Middle frontal gyrus (tissue), 1 donor: Measurements from ENCODE around the gene USP17L26.
"Not testable (repeated sequence)": the region's sequence is repeated elsewhere in the genome, so short reads cannot be mapped to it uniquely, and the experiment has no call there.

ENCODE experiments used
- DNase-seq: peaks from one replicate; pipeline ENCODE4 v3.0.0-alpha.2; 2015; ENCODE audit warnings: low spot score; ENCODE audit errors: extremely low spot score

USP17L26 gene, protein sequence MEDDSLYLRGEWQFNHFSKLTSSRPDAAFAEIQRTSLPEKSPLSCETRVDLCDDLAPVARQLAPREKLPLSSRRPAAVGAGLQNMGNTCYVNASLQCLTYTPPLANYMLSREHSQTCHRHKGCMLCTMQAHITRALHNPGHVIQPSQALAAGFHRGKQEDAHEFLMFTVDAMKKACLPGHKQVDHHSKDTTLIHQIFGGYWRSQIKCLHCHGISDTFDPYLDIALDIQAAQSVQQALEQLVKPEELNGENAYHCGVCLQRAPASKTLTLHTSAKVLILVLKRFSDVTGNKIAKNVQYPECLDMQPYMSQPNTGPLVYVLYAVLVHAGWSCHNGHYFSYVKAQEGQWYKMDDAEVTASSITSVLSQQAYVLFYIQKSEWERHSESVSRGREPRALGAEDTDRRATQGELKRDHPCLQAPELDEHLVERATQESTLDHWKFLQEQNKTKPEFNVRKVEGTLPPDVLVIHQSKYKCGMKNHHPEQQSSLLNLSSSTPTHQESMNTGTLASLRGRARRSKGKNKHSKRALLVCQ

GRCh38 chr4:9334358-9334757 is at the start of gene USP17L26:
USP17L26 (plus strand) TSS chr4:9334658; CDS start chr4:9334658, 0 bp downstream.
- not testable (repeated sequence) for DNase-seq

DNA sequence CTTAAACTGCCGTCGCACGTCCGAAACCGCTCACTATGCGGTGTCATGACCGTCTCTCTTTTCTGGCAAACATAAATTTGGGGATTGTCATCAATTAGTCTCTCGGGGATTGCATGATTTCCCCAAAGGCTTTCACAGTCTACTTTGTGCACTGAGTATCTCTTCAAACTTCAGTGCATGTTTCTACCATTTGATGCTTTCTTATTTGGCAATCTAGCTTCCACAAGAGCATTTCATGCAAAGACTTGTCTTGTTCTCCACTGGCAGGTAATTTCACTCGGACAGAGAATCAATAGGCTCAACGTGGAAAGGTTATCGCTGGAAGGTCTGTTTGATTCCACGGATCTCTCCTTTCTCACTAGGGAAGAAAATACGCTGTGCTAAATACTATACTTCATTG is 10.3 kb upstream of the USP17L26 start:
- DNase-seq, result not testable (repeated sequence)

DNA sequence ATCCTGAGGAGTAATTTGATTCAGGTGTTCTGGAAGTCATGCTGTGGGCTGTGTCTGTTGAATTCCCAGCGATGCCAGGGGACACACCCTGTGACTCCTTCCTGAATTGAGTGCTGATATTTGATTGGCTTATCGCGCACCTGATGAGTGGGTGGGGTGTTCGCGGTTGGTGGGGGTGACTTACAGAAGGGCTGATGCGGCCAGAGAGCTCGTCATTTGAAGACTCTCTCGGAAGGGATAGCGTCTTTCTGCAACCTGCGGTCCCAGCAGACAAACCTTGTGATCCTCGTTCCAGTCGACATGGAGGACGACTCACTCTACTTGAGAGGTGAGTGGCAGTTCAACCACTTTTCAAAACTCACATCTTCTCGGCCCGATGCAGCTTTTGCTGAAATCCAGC is 9.6 kb upstream of the USP17L26 start, which contains the start of gene USP17L24:
Gene USP17L24 (plus strand): TSS at position 301 of the 400 bp plus-strand sequence. CDS start 0 bp downstream, at position 301.
- DNase-seq, result not testable (repeated sequence)

DNA sequence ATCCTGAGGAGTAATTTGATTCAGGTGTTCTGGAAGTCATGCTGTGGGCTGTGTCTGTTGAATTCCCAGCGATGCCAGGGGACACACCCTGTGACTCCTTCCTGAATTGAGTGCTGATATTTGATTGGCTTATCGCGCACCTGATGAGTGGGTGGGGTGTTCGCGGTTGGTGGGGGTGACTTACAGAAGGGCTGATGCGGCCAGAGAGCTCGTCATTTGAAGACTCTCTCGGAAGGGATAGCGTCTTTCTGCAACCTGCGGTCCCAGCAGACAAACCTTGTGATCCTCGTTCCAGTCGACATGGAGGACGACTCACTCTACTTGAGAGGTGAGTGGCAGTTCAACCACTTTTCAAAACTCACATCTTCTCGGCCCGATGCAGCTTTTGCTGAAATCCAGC is 4.8 kb upstream of the USP17L26 start, which contains the start of gene USP17L25:
Gene USP17L25 (plus strand): TSS at position 301 of the 400 bp plus-strand sequence. CDS start 0 bp downstream, at position 301.
- DNase-seq, result not testable (repeated sequence)

DNA sequence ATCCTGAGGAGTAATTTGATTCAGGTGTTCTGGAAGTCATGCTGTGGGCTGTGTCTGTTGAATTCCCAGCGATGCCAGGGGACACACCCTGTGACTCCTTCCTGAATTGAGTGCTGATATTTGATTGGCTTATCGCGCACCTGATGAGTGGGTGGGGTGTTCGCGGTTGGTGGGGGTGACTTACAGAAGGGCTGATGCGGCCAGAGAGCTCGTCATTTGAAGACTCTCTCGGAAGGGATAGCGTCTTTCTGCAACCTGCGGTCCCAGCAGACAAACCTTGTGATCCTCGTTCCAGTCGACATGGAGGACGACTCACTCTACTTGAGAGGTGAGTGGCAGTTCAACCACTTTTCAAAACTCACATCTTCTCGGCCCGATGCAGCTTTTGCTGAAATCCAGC is 4.6 kb downstream of the USP17L26 start, which contains the start of gene USP17L5:
Gene USP17L5 (plus strand): TSS at position 301 of the 400 bp plus-strand sequence. CDS start 0 bp downstream, at position 301.
- not testable (repeated sequence) for DNase-seq

DNA sequence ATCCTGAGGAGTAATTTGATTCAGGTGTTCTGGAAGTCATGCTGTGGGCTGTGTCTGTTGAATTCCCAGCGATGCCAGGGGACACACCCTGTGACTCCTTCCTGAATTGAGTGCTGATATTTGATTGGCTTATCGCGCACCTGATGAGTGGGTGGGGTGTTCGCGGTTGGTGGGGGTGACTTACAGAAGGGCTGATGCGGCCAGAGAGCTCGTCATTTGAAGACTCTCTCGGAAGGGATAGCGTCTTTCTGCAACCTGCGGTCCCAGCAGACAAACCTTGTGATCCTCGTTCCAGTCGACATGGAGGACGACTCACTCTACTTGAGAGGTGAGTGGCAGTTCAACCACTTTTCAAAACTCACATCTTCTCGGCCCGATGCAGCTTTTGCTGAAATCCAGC is 9.4 kb downstream of the USP17L26 start, which contains the start of gene USP17L27:
Gene USP17L27 (plus strand): TSS at position 301 of the 400 bp plus-strand sequence. CDS start 0 bp downstream, at position 301.
- not testable (repeated sequence) for DNase-seq

DNA sequence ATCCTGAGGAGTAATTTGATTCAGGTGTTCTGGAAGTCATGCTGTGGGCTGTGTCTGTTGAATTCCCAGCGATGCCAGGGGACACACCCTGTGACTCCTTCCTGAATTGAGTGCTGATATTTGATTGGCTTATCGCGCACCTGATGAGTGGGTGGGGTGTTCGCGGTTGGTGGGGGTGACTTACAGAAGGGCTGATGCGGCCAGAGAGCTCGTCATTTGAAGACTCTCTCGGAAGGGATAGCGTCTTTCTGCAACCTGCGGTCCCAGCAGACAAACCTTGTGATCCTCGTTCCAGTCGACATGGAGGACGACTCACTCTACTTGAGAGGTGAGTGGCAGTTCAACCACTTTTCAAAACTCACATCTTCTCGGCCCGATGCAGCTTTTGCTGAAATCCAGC is 14.1 kb downstream of the USP17L26 start, which contains the start of gene USP17L28:
Gene USP17L28 (plus strand): TSS at position 301 of the 400 bp plus-strand sequence. CDS start 0 bp downstream, at position 301.
- not testable (repeated sequence) for DNase-seq

GRCh38 chr4:9350866-9351265 is 16.4 kb downstream of the USP17L26 start:
- not testable (repeated sequence) for DNase-seq

- not testable (repeated sequence) for DNase-seq
Observed at GRCh38 chr4:9353338-9353737, 18.9 kb downstream of the USP17L26 start, which contains the start of gene USP17L29. USP17L29 (plus strand) TSS chr4:9353638; CDS start chr4:9353638, 0 bp downstream.

DNA sequence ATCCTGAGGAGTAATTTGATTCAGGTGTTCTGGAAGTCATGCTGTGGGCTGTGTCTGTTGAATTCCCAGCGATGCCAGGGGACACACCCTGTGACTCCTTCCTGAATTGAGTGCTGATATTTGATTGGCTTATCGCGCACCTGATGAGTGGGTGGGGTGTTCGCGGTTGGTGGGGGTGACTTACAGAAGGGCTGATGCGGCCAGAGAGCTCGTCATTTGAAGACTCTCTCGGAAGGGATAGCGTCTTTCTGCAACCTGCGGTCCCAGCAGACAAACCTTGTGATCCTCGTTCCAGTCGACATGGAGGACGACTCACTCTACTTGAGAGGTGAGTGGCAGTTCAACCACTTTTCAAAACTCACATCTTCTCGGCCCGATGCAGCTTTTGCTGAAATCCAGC is 28.4 kb downstream of the USP17L26 start, which contains the start of gene USP17L30:
Gene USP17L30 (plus strand): TSS at position 301 of the 400 bp plus-strand sequence. CDS start 0 bp downstream, at position 301.
- DNase-seq, result not testable (repeated sequence)

DNA sequence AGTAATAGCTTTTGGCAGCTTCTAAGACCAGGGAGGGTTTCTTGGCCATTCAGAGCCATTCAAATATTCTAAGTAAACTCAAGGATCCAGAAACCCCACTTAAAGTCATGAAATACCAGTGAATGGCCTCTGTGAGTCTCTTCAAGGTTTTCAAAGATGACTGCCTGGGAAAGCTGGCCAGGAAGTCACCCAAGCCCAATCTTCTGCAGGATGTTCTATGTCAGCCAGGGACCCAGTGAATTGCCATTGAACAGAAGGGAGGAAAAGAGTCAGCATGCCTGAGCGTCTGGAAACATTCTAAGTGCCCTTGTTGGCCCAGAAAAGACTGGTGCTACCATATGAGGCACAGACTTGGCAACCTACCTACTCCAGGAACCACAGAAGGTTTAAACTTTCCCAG is 45.4 kb downstream of the USP17L26 start:
- not testable (repeated sequence) for DNase-seq

GRCh38 chr4:9381012-9381534 is 46.6 kb downstream of the USP17L26 start:
- not testable (repeated sequence) for DNase-seq

GRCh38 chr4:9384126-9384525 is 49.7 kb downstream of the USP17L26 start:
- no peak for DNase-seq
